ENCODE measurements around the gene ARHGAP5.
"Not testable (repeated sequence)": the region's sequence is repeated elsewhere in the genome, so short reads cannot be mapped to it uniquely, and the experiment has no call there.

ARHGAP5 gene

DNA sequence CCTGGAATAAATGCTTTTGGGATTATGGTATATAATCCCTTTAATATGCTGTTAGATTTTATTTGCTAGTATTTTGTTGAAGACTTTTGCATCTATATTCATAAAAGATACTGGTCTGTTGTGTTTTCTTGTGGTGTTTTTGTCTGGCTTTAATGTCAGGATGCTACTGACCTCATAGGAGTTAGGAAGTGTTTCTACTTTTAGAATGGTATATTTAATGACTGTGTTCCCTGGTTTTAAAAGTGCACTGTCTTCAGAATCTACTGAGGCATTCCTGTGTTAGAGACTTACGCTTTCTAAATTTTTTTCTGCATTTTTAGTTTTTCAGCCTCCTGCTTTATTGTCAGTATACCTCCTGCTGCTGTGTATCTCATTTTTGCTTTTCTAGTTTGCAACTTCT lies 51.6 kb downstream of the ARHGAP5 start:
- TF ChIP-seq, protein P1, sequence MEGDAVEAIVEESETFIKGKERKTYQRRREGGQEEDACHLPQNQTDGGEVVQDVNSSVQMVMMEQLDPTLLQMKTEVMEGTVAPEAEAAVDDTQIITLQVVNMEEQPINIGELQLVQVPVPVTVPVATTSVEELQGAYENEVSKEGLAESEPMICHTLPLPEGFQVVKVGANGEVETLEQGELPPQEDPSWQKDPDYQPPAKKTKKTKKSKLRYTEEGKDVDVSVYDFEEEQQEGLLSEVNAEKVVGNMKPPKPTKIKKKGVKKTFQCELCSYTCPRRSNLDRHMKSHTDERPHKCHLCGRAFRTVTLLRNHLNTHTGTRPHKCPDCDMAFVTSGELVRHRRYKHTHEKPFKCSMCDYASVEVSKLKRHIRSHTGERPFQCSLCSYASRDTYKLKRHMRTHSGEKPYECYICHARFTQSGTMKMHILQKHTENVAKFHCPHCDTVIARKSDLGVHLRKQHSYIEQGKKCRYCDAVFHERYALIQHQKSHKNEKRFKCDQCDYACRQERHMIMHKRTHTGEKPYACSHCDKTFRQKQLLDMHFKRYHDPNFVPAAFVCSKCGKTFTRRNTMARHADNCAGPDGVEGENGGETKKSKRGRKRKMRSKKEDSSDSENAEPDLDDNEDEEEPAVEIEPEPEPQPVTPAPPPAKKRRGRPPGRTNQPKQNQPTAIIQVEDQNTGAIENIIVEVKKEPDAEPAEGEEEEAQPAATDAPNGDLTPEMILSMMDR (IDR thresholded peaks at IDR 0.05; ENCODE audit: low read depth, low read length) = no peak
- H3K4me3 ChIP-seq (replicated peaks in 1 of 2; ENCODE audit: low read depth in 2 of 2, low read length in 2 of 2) = no peak overlapping the region

DNA sequence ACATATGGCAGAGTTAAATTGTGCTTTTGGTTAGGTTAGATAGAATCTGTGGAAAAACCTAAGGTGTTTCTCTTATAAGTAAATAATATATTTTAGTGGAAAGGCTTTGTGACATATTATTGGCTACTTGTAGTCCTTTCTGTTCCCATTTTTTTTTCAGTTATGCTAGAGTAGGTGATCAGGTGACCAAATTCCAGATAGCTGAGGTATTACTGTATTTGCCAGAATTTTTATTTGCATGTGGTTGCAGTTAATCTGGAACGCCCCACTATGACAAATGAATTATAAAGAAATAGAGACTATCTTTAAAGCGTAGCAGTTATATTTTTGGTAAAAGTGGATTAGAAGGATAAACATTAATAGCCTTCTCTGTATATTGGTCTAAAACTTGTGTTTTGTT lies 52.0 kb downstream of the ARHGAP5 start:
- no peak overlapping the region for H3K4me3 ChIP-seq (replicated peaks in 1 of 2; ENCODE audit: low read depth in 2 of 2, low read length in 2 of 2)
- peak; percentile 48 to 71 for DNase-seq (ENCODE audit: low read depth in 2 of 2)
- TF ChIP-seq, protein P1 (IDR thresholded peaks at IDR 0.05; ENCODE audit: low read depth, low read length) = no peak

More for the DNA sequence above, 51.6 kb downstream of the ARHGAP5 start:
- no peak for DNase-seq (ENCODE audit: low read depth in 2 of 2)

DNA sequence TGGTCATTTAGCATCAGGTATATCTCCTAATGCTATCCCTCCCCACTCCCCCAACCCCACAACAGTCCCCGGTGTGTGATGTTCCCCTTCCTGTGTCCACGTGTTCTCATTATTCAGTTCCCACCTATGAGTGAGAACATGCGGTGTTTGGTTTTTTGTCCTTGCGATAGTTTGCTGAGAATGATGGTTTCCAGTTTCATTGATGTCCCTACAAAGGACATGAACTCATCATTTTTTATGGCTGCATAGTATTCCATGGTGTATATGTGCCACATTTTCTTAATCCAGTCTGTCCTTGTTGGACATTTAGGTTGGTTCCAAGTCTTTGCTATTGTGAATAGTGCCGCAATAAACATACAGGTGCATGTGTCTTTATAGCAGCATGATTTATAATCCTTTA lies 54.6 kb downstream of the ARHGAP5 start:
- H3K4me3 ChIP-seq (replicated peaks in 1 of 2; ENCODE audit: low read depth in 2 of 2, low read length in 2 of 2); DNase-seq (ENCODE audit: low read depth in 2 of 2): not testable (repeated sequence)

DNA sequence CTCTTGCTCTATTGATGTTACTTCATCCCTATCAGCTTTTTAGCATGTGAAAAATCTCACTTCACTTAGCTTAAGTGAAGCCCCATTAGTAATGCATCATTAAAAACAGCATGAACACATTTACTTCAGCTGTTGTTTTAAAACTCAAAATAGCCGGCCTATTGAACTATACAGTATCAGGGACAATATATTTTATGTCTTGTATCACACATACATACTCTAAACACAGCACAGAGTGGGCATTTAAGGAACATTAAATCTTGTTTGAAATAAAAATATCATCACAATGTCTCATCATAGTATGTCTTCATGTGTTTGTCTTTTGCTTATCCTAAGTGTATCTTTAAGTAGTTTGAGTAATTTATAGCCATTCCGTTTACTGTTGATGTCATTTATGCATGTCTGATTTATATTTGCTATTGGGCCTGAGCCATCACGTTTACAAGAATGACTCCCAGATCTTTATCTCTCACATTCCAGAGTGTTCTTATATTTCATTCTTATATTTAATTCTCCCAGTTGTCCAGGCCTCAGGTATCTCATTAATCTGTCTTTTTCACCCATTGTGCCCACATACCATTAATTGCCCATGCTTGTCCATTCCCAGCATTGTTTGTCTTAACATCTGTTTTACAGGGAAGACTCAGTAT lies 57.5 kb downstream of the ARHGAP5 start:
- TF ChIP-seq, protein P1 (IDR thresholded peaks at IDR 0.05; ENCODE audit: low read depth, low read length) = no peak
- DNase-seq (ENCODE audit: low read depth in 2 of 2) = peak in 1 of 2 donors; percentile 26
- H3K4me3 ChIP-seq (replicated peaks in 1 of 2; ENCODE audit: low read depth in 2 of 2, low read length in 2 of 2) = no peak overlapping the region

DNA sequence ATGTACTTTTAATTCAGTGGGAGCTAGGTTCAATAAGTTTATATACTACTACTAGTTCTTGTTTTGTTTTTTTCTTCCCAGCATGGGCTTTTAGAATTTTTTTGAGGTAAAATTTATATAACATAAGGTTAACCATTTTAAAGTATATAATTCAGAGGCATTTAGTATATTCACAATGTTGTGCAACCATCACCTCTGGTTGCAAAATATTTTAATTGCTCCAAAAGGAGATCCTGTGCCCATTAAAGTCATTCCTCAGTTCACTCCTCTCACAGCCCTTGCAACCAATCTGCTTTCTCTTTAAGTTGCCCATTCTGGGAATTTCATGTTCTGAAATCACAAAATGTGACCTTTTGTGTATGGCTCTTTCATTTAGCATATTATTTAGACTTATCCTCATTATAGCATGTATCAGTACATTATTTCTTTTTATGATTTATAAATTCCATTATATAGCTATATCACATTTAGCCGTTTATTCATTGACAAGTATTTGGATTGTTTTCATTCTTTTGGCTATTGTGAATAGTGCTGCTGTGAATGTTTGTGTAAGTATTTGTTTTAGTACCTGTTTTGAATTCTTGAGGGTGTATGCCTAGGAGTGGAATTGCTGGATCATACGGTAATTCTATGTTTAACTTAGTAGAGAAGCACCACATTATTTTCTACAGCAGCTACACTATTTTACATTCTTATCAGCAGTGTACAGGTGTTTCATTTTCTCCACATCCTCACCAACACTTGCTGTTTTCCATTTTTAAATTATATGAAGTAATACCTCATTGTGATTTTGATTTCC lies 59.1 kb downstream of the ARHGAP5 start:
- TF ChIP-seq, protein P1 (IDR thresholded peaks at IDR 0.05; ENCODE audit: low read depth, low read length) = no peak
- DNase-seq (ENCODE audit: low read depth in 2 of 2) = peak in 1 of 2 donors; percentile 14

DNA sequence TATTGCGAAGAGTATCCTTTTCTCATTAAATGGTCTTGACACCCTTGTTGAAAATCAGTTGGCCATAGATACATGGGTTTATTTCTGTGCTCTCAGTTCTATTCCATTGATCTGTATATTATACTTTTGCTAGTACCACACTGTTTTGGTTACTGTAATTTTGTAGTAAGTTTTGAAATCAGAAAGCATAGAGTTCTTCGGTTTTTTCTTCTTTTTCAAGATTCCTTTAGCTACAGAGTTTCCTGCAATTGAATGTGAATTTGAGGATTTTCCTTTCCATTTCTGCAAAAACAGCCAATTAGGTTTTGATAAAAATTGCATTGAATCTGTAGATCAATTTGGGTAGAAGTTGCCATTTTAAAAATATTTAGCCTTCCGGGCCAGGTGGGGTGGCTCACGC lies 60.2 kb downstream of the ARHGAP5 start:
- TF ChIP-seq, protein P1 (IDR thresholded peaks at IDR 0.05; ENCODE audit: low read depth, low read length) = no peak
- no peak overlapping the region for H3K4me3 ChIP-seq (replicated peaks in 1 of 2; ENCODE audit: low read depth in 2 of 2, low read length in 2 of 2)
- no peak for DNase-seq (ENCODE audit: low read depth in 2 of 2)

More for the DNA sequence above, 59.1 kb downstream of the ARHGAP5 start:
- H3K4me3 ChIP-seq (replicated peaks in 1 of 2; ENCODE audit: low read depth in 2 of 2, low read length in 2 of 2) = no peak overlapping the region

DNA sequence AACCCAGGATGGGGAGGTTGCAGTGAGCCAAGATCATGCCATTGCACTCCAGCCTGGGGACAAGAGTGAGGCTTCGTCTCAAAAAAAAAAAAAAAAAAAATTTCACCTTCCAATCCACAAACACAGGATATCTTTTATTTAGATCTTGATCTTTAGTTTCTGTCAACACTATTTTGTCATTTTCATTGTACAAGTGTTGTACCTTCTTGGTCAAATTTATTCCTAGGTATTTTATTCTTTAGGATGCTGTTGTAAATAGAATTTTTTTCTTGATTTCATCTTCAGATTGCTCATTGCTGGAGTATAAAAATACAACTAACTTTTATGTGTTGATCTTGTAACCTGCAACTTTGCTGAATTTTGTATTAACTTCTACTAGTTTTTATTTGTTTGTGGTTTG lies 60.8 kb downstream of the ARHGAP5 start:
- DNase-seq (ENCODE audit: low read depth in 2 of 2) = no peak
- no peak overlapping the region for H3K4me3 ChIP-seq (replicated peaks in 1 of 2; ENCODE audit: low read depth in 2 of 2, low read length in 2 of 2)
- TF ChIP-seq, protein P1 (IDR thresholded peaks at IDR 0.05; ENCODE audit: low read depth, low read length) = no peak
